Upper lobe of left lung (tissue), 6 donors: ENCODE results near the gene DDX10. TPM values are rescaled to one million over a fixed set of nuclear protein-coding genes. Genes with fewer than 3 reads are reported as not detected.

Experiments
- ATAC-seq, 2 donors: fragments of 200-7000 bp; cut with Tn5 transposase; one replicate each; pipeline ENCODE4 v1.9.1; 2022; ENCODE audit warnings: mild to moderate bottlenecking in 2 of 2, moderate library complexity in 2 of 2; ENCODE audit not compliant: low FRiP score in 2 of 2
- DNase-seq, 2 donors: peaks; one replicate each; pipeline ENCODE4 v3.0.0-alpha.2; 2019 to 2020
- H3K27ac ChIP-seq, 4 donors: fragments of 200-600 bp; sonication (generic); one replicate each; pipeline ENCODE4 v1.5.1; 2016 to 2019
- H3K27me3 ChIP-seq, 4 donors: fragments of 200-600 bp; sonication (generic); one replicate each; pipeline ENCODE4 v1.5.1; 2017 to 2019
- H3K36me3 ChIP-seq, 4 donors: fragments of 200-600 bp; sonication (generic); one replicate each; pipeline ENCODE4 v1.5.1; 2016 to 2019
- H3K4me1 ChIP-seq, 4 donors: fragments of 200-600 bp; sonication (generic); one replicate each; pipeline ENCODE4 v1.5.1; 2018 to 2019
- H3K4me3 ChIP-seq, 4 donors: fragments of 200-600 bp; sonication (generic); one replicate each; pipeline ENCODE4 v1.5.1; 2017 to 2019; ENCODE audit warnings: mild to moderate bottlenecking in 2 of 4, moderate library complexity in 1 of 4
- H3K9me3 ChIP-seq, 4 donors: fragments of 200-600 bp; sonication (generic); one replicate each; pipeline ENCODE4 v1.5.1; 2018 to 2019
- EP300 ChIP-seq, 4 donors: sonication (generic); formaldehyde crosslinking; IDR thresholded peaks; one replicate each; pipeline ENCODE4 v1.5.1; 2017; ENCODE audit warnings: antibody characterized with exemption in 4 of 4, control low read depth in 2 of 4
- POLR2A ChIP-seq, 4 donors: fragments of 450-650 bp; IDR thresholded peaks; one replicate each; pipeline ENCODE4 v1.5.1; 2016 to 2017; ENCODE audit warnings: antibody characterized with exemption in 4 of 4, mild to moderate bottlenecking in 2 of 4
- POLR2AphosphoS5 ChIP-seq, 2 donors: sonication (generic); formaldehyde crosslinking; IDR thresholded peaks; one replicate each; pipeline ENCODE4 v1.5.1; 2017; ENCODE audit warnings: antibody characterized with exemption in 2 of 2
- whole genome bisulfite sequencing, 2 donors: methylation state at CpG; one replicate each; pipeline ENCODE4 v1.1.5; 2017 to 2018; 5-methylcytosine and 5-hydroxymethylcytosine counted together
- total RNA-seq, 6 donors: library from RNA; depleted of rRNA in 4 of 6; stranded (reverse); fragments of >200 nt in 4 of 6; gene quantifications; one replicate each; pipeline versions ENCODE4 v1.1.0 to v1.2.1, GENCODE V29; 2016 to 2021
- TF ChIP-seq, protein P1 (sequence below), 6 experiments: fragments of 450-650 bp in 4 of 6; fragments of 200-600 bp in 2 of 6; sonication (generic) in 2 of 6; IDR thresholded peaks; one replicate each; pipeline ENCODE4 v1.5.1; 2016 to 2019; ENCODE audit warnings: antibody characterized with exemption in 6 of 6
- donor health status: DM: no; HTN: no; CAD: no; lungs with moderate emphysema.
- donor health status: DM: no; HTN: yes; CAD: no; lungs with severe emphysema.

Gene DDX10
- total RNA-seq, 6 donors from 2014 or later: 9.0 to 25.2 (median 17.4) TPM

DNA sequence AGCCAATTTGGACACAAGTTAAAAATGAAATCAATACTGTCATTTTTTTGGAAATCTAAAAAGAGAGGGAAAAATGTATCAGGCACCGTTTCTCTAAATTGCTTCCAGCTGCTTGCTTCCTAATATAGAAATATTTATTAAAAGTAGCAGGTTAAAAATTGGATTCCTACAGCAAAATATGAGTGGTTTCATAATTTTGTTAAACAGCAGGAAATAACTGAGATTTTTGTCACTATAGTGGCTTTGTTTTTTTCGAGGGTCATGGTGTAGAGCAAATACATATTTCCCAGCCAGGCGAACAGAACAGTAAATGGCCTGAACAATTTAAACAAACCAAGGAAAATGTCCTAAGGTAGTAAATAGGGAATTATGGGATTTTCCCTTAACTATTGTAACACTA, 159.7 kb downstream of the DDX10 start:
- Histone ChIP-seq H3K9me3 (peaks cover 0 to 4% (median 0%) of the 10 kb centered on the region in 4 donors), H3K4me1 (no peaks in the 10 kb centered on the region), H3K27me3 (no peaks in the 10 kb centered on the region), H3K36me3 (no peaks in the 10 kb centered on the region), H3K4me3 (no peak overlapping the region), H3K27ac (no peak overlapping the region)
- DNase-seq (no peak), ATAC-seq (no peak)
- 59 to 75% methylated on average over 3 of the region's 3 CpGs for WGBS, 2 donors
- TF ChIP-seq, protein P1, sequence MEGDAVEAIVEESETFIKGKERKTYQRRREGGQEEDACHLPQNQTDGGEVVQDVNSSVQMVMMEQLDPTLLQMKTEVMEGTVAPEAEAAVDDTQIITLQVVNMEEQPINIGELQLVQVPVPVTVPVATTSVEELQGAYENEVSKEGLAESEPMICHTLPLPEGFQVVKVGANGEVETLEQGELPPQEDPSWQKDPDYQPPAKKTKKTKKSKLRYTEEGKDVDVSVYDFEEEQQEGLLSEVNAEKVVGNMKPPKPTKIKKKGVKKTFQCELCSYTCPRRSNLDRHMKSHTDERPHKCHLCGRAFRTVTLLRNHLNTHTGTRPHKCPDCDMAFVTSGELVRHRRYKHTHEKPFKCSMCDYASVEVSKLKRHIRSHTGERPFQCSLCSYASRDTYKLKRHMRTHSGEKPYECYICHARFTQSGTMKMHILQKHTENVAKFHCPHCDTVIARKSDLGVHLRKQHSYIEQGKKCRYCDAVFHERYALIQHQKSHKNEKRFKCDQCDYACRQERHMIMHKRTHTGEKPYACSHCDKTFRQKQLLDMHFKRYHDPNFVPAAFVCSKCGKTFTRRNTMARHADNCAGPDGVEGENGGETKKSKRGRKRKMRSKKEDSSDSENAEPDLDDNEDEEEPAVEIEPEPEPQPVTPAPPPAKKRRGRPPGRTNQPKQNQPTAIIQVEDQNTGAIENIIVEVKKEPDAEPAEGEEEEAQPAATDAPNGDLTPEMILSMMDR (IDR thresholded peaks at IDR 0.05): no peak
- TF ChIP-seq POLR2AphosphoS5 (IDR thresholded peaks at IDR 0.05): no peak
- no peak for TF ChIP-seq POLR2A (IDR thresholded peaks at IDR 0.05)
- no peak for TF ChIP-seq EP300 (IDR thresholded peaks at IDR 0.05)

DNA sequence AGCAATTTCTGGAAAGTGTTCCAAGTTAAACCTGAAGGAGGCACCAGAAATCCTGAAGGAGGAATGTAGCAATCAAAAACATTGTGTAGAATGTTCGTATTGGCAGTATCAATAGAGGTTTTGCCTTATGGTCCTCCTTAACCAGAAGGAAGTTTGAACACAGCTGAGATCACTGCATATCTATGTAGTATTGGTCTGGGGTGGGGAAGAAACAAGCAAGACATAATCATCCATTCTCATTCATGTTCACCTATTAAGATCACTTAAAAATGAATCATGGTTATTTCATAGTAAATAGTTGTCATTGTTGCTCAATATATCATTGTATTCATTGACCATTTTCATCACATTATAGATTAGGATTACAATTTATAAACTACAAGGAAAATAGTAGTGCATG, 160.5 kb downstream of the DDX10 start:
- H3K9me3 ChIP-seq: peaks cover 0 to 4% (median 0%) of the 10 kb centered on the region in 4 donors
- no peaks in the 10 kb centered on the region for H3K36me3 ChIP-seq
- no peak for TF ChIP-seq POLR2A (IDR thresholded peaks at IDR 0.05)
- TF ChIP-seq, protein P1 (IDR thresholded peaks at IDR 0.05): no peak
- H3K27me3 ChIP-seq: no peaks in the 10 kb centered on the region
- DNase-seq (no peak), ATAC-seq (no peak)
- no peak overlapping the region for H3K4me3 ChIP-seq
- no peak overlapping the region for H3K27ac ChIP-seq
- no peaks in the 10 kb centered on the region for H3K4me1 ChIP-seq
- 83 to 96% methylated on average over 1 of the region's 1 CpG for WGBS, 2 donors

DNA sequence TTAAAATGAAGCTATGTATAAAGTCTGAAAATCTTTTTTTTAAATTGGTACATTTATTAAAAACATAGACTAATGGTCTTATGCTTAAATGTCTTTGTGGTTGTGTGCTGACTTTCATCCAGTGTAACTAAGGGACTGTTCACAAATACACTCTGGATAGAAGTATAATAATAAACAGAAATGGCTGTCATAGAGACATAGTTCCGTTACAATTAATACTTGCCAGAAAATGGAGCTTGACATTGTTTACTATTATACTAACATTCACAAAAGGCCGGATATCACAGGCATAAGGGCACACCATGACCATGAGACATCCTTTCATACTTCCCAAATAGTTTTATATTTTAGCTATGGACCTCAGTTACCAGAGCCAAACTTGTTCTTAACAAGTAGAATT, 161.3 kb downstream of the DDX10 start:
- TF ChIP-seq, protein P1 (IDR thresholded peaks at IDR 0.05): no peak
- no peak for TF ChIP-seq POLR2AphosphoS5 (IDR thresholded peaks at IDR 0.05)
- no peak for TF ChIP-seq EP300 (IDR thresholded peaks at IDR 0.05)
- no peak for TF ChIP-seq POLR2A (IDR thresholded peaks at IDR 0.05)

DNA sequence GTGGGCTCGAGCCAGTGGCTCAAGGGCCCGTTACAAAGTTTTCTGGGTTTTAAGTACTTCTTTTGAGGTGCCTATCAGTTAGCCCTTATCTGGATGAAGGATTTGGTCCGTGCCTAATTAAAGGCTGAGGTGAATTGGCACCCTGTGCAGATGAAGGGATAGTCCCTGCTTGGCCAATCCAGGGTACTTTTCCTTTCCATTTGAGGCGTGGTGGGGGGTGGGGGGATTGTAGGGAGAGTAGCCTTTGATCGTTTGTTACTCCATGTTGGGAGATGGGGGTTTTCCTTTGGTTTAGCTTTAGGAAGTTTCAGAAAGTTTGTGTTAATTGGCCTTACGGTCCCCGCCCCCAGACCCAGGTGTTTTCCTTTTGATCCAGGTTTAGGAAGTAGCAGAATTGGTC, 170.8 kb downstream of the DDX10 start:
- TF ChIP-seq POLR2AphosphoS5 (IDR thresholded peaks at IDR 0.05): no peak
- TF ChIP-seq EP300 (IDR thresholded peaks at IDR 0.05): no peak
- TF ChIP-seq, protein P1 (IDR thresholded peaks at IDR 0.05): no peak
- no peak for TF ChIP-seq POLR2A (IDR thresholded peaks at IDR 0.05)
- DNase-seq: no peak
- Histone ChIP-seq H3K36me3 (peaks cover 0 to 14% (median 2%) of the 10 kb centered on the region in 4 donors), H3K4me3 (no peak overlapping the region), H3K27ac (no peak overlapping the region), H3K9me3 (no peaks in the 10 kb centered on the region), H3K27me3 (no peaks in the 10 kb centered on the region), H3K4me1 (no peaks in the 10 kb centered on the region)
- WGBS, 2 donors: 77 to 86% methylated on average over 7 of the region's 7 CpGs
- no peak for ATAC-seq

More for the DNA sequence above, 161.3 kb downstream of the DDX10 start:
- no peak overlapping the region for H3K27ac ChIP-seq
- ATAC-seq (no peak), DNase-seq (no peak)
- H3K9me3 ChIP-seq: peaks cover 0 to 4% (median 0%) of the 10 kb centered on the region in 4 donors
- H3K4me3 ChIP-seq: no peak overlapping the region
- no peaks in the 10 kb centered on the region for H3K27me3 ChIP-seq
- WGBS, 2 donors: 57 to 66% methylated on average over 2 of the region's 2 CpGs
- no peaks in the 10 kb centered on the region for H3K36me3 ChIP-seq
- H3K4me1 ChIP-seq: no peaks in the 10 kb centered on the region

DNA sequence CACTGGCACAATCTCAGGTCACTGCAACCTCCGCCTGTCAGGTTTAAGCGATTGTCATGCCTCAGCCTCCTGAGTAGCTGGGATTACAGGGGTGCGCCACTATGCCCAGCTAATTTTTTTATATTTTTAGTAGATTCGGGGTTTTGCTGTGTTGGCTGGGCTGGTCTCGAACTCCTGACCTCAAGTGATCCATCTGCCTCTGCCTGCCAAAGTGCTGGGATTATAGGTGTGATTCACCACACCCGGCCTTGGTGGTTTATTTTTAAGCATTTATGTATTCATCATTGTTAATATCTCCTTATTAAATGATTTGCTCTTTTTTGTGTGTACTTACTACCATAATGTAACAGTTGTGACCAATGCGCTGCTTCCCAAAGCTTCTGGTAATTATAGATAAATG, 171.7 kb downstream of the DDX10 start:
- no peak overlapping the region for H3K27ac ChIP-seq
- no peaks in the 10 kb centered on the region for H3K4me1 ChIP-seq
- ATAC-seq (no peak), DNase-seq (no peak)
- H3K36me3 ChIP-seq: peaks cover 0 to 14% (median 2%) of the 10 kb centered on the region in 4 donors
- TF ChIP-seq EP300 (IDR thresholded peaks at IDR 0.05): no peak
- TF ChIP-seq POLR2A (IDR thresholded peaks at IDR 0.05): no peak
- TF ChIP-seq, protein P1 (IDR thresholded peaks at IDR 0.05): no peak
- TF ChIP-seq POLR2AphosphoS5 (IDR thresholded peaks at IDR 0.05): no peak
- no peaks in the 10 kb centered on the region for H3K27me3 ChIP-seq
- H3K4me3 ChIP-seq: no peak overlapping the region
- WGBS, 2 donors: 96% methylated on average over 7 of the region's 7 CpGs
- no peaks in the 10 kb centered on the region for H3K9me3 ChIP-seq
